HG03103 (cell line): ENCODE data around the gene SYNDIG1.
"Not testable (repeated sequence)": the region's sequence is repeated elsewhere in the genome, so short reads cannot be mapped to it uniquely, and the experiment has no call there.

Experiments
- ATAC-seq: cut with Tn5 transposase; IDR thresholded peaks from one replicate; pipeline ENCODE4 v1.9.1; 2021; ENCODE audit warnings: low read depth; ENCODE audit not compliant: unreplicated experiment

The SYNDIG1 gene

DNA sequence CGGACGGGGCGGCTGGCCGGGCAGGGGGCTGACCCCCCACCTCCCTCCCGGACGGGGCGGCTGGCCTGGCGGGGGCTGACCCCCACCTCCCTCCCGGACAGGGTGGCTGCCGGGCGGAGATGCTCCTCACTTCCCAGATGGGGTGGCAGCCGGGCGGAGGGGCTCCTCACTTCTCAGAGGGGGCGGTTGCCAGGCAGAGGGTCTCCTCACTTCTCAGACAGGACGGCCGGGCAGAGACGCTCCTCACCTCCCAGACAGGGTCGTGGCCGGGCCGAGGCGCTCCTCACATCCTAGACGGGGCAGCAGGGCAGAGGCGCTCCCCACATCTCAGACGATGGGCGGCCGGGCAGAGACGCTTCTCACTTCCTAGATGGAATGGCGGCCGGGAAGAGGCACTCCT, 156.7 kb downstream of the SYNDIG1 start:
- ATAC-seq: not testable (repeated sequence)

DNA sequence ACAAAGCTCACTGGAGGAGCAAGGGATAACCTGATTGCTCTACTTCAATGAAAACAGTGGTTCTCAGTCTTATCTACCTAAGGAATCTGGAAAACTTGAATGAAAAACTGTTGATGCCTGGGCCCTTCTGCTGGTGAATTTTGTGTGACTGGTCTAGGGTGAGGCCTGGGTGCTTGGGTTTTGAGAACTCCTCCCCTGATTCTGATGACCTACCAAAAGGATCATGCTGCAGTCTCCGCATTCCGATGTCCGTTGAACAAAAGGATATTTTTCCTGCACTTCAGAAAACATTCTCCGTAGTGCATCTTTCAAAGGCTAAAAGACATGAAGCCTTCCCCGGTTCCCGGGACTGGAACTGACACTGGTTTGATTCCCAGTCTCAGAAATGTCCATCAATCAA, 157.9 kb downstream of the SYNDIG1 start:
- ATAC-seq: no peak

- ATAC-seq: no peak
Observed at GRCh38 chr20:24627926-24628325, 158.5 kb downstream of the SYNDIG1 start.

DNA sequence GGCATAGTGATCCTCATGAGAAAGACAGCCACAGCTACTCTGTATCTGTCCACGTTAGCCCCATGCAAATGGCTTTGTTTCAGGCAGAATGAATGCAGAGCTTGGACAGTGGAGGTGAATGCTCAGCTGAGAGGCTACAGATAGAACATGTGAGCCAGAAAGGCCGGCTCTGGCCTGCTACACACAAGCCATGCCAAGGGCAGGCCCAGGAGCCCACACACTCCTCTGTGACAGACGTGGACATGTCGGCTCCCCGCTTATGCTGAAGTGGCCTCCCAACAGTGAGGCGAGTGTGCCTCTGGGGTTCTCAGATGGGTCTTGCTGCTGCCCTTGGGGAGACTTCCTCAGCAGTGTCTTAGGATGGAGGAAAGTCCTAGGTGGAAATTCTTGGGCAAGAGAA, 159.6 kb downstream of the SYNDIG1 start:
- ATAC-seq: no peak

GRCh38 chr20:24629668-24630067, 160.2 kb downstream of the SYNDIG1 start:
- ATAC-seq: no peak

GRCh38 chr20:24630486-24631172, 161.2 kb downstream of the SYNDIG1 start:
- ATAC-seq: no peak

DNA sequence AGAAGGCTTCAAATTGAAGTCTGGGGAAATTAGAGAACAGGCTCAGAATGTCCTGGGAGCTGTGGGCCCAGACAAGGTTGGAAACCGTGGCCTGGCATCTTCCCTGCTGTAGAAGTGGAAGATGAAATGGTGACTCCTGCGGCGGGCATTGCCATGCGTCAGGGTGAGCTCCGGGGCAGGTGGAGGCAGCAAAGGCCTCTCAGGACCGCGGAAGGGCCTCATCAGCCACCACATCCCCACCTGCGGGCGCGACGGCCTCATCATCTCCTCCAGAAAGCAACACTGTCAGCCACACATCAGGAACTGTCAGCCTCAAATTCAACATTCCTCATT, 161.7 kb downstream of the SYNDIG1 start:
- no peak for ATAC-seq

GRCh38 chr20:24632581-24632980, 163.2 kb downstream of the SYNDIG1 start:
- ATAC-seq: no peak

DNA sequence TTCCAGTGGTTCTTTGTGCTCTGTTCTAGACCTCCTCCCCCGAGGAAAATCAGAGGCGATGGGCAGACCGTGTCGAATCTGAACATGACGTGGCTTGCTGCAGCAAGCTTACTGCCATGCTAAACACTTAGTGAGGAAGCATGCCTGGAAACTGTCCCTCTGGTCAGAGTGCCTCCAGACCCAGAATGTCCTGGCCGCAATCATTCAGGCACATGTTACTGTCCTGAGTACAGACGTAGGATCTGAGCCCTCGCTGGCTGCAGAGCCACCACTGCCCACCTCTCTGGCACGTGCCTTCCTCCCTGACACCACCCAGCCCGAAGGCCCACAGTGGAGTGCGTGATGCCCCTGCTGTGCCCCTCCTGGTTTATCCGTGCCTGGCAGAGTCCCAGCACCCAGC, 163.6 kb downstream of the SYNDIG1 start:
- no peak for ATAC-seq

- ATAC-seq: no peak
Observed at GRCh38 chr20:24633521-24633920, 164.1 kb downstream of the SYNDIG1 start.

- ATAC-seq: no peak
Observed at GRCh38 chr20:24634855-24635254, 165.4 kb downstream of the SYNDIG1 start.

- ATAC-seq: no peak
Observed at GRCh38 chr20:24636626-24637025, 167.2 kb downstream of the SYNDIG1 start.

GRCh38 chr20:24637087-24637486, 167.7 kb downstream of the SYNDIG1 start:
- ATAC-seq: no peak

GRCh38 chr20:24637941-24638340, 168.5 kb downstream of the SYNDIG1 start:
- no peak for ATAC-seq

GRCh38 chr20:24638591-24639548, 169.4 kb downstream of the SYNDIG1 start:
- no peak for ATAC-seq

GRCh38 chr20:24640276-24640675, 170.8 kb downstream of the SYNDIG1 start:
- no peak for ATAC-seq

DNA sequence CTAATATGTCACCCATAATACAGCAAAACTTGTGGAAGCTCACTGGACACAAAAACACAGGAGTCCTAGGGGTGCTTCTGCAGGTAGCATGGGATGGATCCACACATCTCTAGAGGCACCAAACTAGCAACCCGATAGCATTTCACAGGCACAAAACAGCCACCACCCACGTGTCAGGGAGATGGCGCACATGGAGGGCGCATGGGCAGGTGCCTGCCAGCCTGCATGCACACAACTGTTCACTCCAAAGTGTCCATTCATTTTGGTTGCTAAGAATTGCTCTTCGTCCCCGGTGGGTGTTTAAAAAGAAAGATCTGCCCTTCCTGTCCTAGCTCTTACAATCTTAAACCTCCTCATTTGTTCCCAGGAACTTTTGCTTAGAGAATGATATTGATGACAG, 171.3 kb downstream of the SYNDIG1 start:
- no peak for ATAC-seq

- ATAC-seq: no peak
Observed at GRCh38 chr20:24643731-24644626, 174.6 kb downstream of the SYNDIG1 start.

- ATAC-seq: no peak
Observed at GRCh38 chr20:24646321-24646720, 176.9 kb downstream of the SYNDIG1 start.

GRCh38 chr20:24647713-24648112, 178.3 kb downstream of the SYNDIG1 start:
- no peak for ATAC-seq

DNA sequence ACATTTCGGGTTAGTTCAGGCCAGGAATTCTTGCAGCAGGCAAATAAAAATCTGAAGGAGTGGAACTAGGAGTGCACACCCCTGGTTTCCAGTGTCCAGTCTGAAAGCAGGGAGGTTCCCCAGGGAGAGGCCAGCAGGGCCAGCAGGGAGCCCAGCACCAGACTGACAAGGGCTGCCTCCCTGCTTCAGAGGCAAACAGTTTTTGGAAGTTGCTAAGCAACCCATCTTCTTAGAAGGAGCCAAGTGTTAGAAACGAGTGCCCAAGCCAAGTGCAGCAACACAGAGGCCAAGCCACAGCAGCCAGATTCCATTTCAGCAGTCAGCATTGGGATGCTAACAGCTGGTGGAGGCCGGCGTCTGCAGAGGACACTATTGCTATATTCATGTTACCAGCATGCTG, 179.1 kb downstream of the SYNDIG1 start:
- ATAC-seq: no peak
